ENCODE data around the gene CEACAM4.
A peak's percentile ranks its signal among the peaks of the same experiment; 100 is the strongest.
"Not testable (repeated sequence)": the region's sequence is repeated elsewhere in the genome, so short reads cannot be mapped to it uniquely, and the experiment has no call there.

Gene CEACAM4

DNA sequence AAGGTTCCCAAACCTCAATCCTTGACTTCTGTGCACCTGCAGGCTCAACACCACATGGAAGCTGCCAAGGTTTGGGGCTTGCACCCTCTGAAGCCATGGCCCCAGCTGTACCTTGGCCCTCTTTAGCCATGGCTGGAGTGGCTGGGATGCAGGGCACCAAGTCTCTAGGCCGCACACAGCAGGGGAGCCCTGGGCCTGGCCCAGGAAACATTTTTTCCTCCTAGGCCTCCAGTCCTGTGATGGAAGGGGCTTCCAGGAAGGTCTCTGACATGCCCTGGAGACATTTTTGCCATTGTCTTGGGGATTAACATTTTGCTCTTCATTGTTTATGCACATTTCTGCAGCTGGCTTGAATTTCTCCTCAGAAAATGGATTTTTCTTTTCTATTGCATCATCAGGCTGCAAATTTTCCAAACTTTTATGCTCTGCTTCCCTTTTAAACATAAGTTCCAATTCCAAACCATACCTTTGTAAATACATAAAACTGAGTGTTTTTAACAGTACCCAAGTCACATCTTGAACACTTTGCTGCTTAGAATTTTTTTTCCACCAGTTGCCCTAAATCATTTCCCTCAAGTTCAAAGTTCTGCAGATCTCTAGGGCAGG is 44.2 kb downstream of the CEACAM4 start:
- DNase-seq: not testable (repeated sequence)

DNA sequence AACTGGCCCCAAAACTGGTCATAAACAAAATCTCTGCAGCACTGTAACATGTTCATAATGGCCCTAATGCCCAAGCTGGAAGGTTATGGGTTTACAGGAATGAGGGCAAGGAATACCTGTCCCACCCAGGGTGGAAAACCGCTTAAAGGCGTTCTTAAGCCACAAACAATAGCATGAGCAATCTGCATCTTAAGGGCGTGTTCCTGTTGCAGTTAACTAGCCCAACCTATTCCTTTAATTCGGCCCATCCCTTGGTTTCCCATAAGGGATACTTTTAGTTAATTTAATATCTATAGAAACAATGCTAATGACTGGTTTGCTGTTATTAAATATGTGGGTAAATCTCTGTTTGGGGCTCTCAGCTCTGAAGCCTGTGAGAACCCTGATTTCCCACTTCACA is 45.8 kb downstream of the CEACAM4 start:
- DNase-seq: not testable (repeated sequence)

DNA sequence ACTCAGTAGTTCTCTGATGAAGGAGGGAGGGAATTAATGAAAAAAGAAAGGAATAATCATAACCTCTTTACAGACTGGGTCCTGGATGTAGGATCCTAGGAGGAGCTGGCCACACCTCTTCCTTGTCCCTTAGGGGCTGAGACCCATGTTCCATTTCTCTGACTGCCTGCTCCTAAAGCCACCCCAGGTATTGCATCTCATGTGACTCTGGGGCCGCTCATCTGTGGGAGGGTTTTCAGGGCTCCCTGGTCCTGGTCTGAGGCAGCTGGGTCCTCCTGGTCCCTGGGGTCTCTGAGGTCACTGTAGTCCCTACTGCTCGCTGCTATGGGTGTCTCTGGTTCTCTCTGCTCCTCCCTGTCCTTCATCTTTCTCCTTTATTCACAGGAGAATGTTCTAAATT is 48.0 kb downstream of the CEACAM4 start:
- no peak for DNase-seq

DNA sequence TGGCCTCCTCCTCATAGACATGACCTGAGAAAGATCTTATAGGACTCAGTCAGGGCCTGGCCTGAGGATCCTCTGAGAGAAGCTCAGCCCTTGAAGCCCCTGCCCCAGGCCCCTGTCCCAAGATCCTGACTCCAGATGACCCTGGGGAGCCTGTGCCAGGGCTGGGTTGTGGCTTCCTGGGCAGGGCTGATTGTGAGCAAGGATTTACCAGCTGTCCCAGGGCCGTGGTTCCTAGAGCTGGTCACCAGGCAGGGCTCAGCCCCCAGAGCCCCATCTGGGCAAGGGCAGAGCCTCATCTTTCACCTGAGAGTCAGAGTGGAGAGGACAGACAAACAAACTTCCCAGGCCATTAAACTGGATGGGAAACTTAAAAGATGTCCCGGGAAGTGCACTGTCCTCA is 49.0 kb downstream of the CEACAM4 start:
- no peak for DNase-seq

DNA sequence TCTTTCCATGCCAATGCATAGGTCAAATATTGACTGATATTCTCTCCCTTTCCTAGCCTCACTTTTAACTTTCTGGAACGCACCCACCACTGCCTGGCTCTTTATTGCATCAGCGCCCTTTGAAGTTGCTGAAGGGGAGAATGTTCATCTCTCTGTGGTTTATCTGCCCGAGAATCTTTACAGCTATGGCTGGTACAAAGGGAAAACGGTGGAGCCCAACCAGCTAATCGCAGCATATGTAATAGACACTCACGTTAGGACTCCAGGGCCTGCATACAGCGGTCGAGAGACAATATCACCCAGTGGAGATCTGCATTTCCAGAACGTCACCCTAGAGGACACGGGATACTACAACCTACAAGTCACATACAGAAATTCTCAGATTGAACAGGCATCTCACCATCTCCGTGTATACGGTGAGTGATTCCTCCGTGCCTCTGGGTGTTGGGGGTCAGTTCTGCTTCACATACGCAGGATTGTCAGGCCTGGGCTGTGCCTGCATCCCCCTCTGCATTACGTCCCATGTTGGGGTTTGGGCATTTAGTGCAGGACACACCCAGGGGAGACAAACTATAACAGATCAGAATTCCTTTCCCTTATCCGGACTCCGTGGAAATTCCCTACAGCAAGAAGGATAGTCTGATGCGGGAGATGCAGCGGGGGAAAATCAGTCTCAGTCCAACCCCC is 49.6 kb downstream of the CEACAM4 start:
- no peak for DNase-seq

DNA sequence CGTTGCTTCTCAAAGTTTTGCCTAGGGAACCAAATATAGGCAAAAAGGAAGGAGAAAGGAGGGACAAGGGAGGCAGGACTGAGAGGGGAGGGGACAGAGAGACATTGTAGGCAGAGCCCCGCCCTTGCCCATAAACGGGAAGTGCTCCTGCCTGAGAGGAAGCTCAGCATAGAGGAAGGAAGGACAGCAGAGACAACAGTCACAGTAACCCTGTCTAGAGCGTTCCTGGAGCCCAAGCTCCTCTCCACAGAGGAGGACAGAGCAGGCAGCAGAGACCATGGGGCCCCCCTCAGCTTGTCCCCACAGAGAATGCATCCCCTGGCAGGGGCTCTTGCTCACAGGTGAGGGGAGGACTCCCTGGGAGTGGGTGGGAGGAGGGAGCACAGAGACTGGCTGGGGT is 50.9 kb downstream of the CEACAM4 start, which contains the start of gene CEACAM21:
Gene CEACAM21 (plus strand): TSS at position 169 of the 400 bp plus-strand sequence. CDS start 109 bp downstream, at position 278.
- DNase-seq: peak; percentile 97 to 98

DNA sequence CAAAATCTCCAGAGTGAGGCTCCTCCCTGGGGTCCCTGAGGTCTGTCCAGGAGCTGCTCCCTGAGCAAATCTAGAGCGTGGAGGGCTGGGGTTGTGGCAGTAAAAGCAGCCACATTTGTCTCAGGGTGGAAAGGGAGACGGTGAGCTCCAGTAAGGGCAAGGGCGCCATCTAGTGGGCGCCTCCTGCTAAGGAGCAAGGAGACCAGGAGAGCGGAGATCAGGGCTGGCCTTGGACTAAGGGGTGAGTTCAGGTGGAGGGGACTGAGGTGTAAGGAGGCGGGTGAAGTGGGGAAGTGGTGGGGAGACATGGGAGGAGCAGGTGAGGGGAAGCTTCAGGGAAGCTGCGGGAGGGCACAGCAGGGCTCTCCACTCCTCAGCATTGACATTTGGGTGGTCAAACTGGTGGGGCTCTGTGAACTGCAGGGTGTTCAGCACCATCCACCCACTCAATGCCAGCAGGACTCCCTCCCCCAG is 56.2 kb downstream of the CEACAM4 start:
- DNase-seq: peak; percentile 85 to 93

DNA sequence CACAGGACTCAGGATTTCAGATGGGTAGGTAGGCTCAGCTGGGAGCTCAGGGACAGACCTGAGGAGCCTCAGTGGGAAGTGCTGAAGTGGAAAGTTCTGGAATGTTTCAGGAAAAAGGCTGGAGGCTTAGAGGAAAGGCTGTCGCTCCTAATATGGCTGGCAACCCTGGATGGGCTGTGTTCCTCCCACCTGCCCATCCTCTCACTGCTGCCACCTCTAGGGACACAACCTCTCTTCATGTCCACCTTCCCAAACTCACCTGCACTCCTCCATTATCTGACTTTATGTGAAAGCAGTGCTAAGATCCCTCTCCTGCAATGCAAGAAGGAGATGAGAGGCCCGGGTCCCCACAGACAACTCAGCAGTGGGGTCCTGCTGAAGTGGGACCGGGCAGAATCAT is 56.7 kb downstream of the CEACAM4 start:
- no peak for DNase-seq

DNA sequence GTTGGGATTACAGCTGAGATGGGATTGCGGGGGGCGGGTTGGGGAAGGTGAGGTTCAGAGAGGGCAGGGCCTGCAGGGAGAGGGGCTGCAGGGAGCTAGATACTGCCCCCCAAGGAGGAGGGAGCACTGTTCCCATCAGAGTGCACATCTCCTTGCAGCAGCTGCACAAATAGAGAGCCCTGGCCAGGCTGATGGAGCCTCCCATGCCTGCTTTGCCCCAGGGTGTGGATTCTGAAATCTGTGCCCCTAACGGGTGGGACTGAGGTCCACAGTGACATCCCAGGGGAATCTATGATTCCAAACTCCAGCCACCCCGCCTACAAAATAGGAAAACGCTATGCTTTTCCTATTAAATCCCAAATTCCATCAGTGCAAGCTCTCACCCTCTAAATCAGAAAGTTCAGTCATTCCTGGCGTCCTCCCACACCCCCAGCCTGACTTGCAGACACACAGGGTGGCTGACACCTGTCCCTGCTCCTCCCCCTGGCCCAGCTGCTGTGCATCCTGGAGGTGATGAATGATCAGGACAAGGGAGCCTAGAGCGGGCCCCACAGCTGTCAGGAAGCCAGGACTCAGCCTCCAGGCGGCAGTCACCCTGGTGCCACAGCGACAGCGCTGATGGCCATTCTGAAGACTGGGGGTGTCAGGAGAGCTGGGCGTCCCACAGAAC is 57.3 kb downstream of the CEACAM4 start:
- no peak for DNase-seq

Measured in Kasumi-1 (cell line).